Hematopoietic multipotent progenitor cell treated with erythropoietin and hydrocortisone succinate and interleukin-3 and kit ligand, for 6 days (in vitro differentiated cells): ENCODE data around the gene FARP1.

Experiments
- DNase-seq: peaks from one replicate; pipeline ENCODE4 v3.0.0-alpha.2; 2015

FARP1 gene

GRCh38 chr13:98142380-98143156 is at the start of gene FARP1:
Gene FARP1 (plus strand): TSS chr13:98143094. CDS start chr13:98213243, 70,149 bp downstream.
- DNase-seq, result peak; percentile 43

DNA sequence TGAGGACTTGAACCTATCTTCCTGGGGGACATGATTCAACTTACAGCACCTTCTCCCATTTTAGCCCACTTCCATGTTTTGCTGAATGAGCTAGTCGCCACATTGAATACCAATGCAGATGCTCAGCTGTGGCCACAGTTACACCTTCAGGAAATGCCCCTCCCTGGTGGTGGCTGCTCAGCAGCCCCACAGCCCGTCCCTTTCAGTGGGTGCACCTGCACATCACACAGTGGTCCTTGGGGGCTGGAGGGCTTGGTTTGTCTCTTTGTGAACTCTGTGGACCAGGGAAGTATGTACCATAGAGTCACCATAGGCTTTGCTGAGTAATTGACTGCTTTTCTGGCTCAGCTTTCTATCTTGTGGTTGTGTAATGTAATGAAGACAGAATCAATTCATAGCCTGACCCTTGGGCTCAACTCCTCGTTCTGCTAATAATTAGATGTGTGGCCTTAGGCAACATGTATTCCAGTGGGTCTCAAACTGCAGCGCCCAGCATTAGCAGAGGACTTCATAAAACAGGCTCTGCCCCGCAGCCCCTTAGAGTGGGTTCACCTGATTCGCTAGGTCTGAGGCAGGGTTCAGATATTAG is 48.1 kb upstream of the FARP1 start:
- no peak for DNase-seq

- DNase-seq, result no peak
These were observed 46.8 kb upstream of the FARP1 start for GRCh38 chr13:98096059-98096458.

DNA sequence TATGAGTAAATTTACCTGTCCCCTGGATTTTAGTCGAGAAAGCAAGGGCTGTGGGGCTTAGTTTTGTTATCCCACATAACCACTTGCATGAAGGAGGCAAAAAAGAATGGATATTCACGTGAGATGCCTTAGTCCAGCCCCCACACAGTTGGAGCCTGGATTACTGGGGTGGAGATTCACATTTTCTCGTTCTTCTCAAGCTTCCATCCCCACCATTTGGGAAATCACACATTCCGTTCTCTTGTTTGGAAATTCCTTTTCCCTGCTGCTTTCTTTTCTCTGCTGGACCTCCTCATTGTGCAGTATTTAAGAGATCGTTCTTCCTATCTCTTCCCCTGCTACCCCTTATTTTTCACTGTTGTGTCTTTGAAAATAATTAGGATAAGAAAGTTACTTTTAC is 45.1 kb upstream of the FARP1 start:
- DNase-seq, result no peak

DNA sequence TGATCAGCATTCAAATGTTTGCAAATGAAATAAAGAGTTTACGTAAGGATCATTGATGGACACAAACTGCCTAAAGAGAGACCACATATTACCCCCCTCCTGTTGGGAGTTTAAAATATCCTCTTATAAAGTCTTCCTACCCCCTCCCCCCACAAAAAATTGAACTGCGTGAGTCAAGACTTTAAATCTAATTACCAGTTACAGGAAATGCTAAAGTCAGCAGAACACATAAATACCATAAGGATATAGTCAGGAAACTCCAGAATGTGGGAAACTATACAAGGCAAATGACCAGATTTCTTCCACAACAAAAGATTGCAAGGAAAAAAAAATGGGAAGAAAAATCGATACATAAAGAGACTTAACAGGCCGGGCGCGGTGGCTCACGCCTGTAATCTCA is 44.4 kb upstream of the FARP1 start:
- no peak for DNase-seq

DNA sequence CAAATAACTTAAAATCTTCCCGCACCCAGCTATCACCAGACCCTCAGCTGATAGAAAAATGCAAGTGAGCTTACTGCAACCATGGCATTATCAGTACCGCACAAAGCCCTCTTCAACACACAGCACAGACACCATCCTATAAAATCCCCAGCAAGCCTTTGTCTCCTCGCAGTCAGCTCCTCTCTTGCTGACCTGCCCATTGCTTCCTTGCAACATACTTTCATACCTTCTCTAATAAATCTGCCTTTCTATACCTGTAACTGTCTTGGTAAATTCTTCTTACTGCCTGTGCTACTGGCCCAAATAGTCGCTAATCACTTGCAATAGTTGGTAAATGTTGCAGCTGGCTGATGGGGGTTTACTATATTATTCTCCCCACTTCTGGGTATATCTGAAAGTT is 43.3 kb upstream of the FARP1 start:
- DNase-seq, result no peak

DNA sequence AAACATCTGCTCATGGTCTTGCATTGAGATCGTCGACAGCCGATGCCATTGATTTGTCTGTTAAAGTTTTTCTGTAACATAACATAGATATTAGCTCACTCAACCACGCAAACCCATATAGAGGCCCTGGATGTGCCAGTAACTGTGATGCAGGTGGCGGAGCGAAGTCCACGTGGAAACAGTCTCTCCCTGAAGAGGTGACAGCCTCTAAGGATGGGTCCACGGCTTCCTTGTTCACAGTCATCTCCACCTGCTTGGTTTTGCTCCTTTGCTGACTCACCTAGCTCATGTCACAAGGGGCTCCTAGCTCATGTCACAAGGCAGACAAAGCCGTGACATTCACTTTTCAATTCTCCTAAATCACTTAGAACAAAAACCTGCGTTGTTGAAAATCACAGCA is 42.4 kb upstream of the FARP1 start:
- DNase-seq, result no peak

GRCh38 chr13:98103531-98103930 is 39.4 kb upstream of the FARP1 start:
- DNase-seq, result no peak

- DNase-seq, result no peak
These were observed 38.7 kb upstream of the FARP1 start for GRCh38 chr13:98103942-98104880.

DNA sequence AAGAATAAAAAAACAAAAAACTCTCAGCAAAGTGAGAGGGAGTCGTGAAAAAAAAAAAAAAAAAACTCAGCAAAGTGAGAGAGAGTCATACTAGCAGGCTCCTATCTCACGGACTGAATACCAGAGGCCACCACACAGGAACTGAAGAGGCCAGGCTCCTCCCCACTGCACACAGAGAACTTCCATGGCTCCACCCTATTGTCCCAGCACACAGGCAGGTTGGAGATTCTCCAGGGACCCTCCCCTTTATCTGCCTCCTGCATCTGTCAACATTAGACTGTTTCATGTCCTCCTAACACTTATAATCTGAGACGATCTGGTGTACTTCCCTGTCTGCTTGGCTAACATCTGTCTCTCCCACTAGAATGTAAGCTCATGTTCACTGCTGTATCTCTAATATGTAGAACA is 37.0 kb upstream of the FARP1 start:
- peak; percentile 89 for DNase-seq

- DNase-seq, result no peak
These were observed 34.6 kb upstream of the FARP1 start for GRCh38 chr13:98108341-98108740.

DNA sequence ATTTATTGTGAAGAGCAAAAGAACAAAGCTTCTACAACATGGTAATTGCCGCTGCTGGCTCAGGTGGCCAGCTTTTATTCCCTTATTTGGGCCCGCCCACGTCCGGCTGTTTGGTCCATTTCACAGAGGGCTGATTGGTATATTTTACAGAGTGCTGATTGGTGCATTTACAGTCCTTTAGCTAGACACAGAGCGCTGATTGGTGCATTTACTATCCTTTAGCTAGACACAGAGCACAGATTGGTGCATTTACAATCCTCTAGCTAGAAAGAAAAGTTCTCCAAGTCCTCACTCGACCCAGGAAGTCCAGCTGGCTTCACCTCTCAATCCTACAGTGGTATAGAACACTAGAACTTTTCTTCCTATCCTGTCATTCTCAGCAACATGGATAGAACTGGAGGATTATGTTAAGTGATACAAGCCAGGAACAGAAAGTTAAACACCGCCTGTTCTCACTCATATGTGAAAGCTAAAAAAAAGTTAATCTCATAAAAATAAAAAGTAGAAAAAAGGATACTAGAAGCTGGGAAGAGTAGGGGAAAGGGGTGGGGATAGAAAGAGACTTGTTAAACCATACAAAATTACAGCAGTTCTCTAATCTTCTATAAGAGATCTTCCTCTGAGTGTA is 33.6 kb upstream of the FARP1 start:
- no peak for DNase-seq

DNA sequence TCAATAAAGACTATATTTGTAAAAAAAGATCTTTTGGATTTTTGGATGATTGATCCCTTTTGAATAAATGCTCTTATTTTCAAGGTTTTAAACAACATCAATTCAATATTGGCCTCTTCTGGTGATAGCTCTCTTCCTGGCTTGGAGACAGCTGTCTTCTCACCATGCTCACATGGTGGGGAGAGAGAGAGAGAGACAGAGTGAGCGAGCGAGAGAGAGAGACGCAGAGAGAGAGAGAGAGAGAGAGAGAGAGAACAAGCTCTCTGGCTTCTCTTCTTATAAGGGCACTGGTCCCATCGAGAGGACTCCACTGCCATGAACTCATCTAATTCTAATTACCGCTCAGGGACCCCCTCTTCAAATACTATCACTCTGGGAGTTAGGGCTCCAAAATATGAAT is 32.1 kb upstream of the FARP1 start:
- no peak for DNase-seq

DNA sequence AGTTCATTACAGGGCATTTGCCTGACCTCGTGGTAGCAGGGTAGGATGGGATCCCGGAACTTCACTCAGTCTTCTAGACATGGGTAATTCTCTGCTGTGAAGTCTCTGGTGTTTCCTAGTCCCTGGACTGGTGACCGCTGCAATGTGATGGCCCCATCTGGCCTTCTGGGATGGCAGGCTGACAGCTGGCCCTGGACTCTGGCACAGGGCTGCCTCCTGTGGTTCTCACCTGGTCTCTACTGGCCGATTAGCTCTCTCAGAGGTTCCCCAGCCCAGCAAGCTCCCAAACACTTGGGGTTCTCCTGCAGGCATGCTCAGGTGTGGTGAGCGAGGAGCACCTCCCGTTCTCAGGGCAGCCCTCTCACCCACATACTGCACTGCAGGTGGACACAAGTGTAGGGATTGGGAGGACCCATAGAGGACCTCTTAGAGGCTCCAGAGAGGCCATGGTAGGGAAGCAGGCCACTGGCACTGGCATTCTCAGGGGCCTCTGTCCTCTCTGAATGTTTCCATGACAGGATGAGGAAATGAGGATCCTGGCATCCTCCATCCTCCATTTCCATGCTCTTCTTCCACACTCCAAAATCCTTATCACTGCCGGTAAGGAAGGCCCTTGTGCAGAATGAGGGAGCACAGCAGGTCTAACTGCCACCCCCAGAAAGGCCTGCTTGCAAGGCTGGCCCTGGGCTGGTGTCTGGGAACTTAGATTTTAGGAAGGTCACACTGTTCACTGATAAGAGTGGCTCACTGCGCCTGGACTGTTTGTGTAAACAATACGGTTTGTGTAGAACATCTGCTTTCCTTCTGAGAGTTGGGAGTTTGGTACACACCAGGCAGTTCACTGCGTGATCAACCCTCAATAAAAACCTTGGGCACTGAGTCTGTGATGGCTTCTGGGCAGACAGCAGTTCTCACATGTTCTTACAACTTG is 31.5 kb upstream of the FARP1 start:
- DNase-seq, result no peak

GRCh38 chr13:98112456-98112855 is 30.4 kb upstream of the FARP1 start:
- no peak for DNase-seq

- DNase-seq, result no peak
These were observed 24.0 kb upstream of the FARP1 start for GRCh38 chr13:98118865-98119264.

DNA sequence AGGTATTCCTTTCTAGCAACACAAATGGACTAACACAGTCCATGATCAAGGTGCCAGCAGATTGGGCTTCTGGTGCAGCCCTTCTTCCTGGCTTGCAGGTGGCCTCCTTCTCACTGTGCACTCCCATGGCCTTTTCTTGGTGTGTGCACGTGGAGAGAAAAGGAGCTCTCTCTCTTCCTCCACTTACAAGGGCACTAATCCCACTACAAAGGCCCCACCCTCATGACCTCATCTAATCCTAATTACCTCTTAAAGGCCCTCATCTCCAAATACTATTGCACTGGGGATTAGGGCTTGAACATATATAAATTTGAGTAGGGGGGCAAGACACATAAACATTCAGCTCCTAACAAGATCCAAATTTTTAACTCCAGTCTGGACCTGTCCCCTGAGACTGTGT is 19.7 kb upstream of the FARP1 start:
- no peak for DNase-seq

GRCh38 chr13:98129059-98129746 is 13.7 kb upstream of the FARP1 start:
- DNase-seq, result no peak

DNA sequence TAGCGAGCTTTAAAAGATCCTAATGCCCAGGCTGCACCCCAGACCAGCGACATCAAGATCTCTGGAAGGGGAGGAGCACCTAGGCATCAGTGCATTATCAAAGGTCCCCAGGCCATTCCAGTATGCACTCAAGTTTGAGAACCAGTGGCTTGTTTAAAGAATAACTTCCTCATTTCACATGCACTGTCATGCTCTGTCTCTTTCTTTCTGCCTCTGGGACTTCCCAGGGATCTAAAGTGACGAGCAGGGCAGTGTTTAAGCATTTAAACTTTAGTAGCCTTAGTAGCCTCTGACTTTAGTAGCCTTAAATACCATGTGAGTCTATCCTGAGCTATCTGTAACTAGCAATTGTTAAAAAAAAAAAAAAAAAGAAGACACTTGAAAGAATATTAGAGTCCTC is 8.9 kb upstream of the FARP1 start:
- DNase-seq, result peak; percentile 55

DNA sequence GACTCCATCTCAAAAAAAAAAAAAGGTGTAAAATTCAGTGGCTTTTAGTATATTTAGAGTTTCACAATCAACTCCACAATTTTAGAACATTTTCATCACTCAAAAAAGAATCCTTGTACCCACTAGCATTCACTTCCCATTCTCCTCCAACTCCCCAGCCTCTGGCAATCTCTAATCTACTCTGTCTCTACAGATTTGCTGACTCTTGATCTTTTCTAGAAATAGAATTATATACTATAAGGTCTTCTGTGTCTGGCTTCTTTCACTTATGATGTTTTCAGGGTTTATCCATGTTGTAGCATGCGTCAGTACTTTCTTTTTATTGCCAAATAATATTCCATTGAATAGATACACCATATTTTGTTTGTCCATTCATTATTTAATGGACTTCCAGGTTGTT is 8.0 kb upstream of the FARP1 start:
- DNase-seq, result no peak

- DNase-seq, result no peak
These were observed 1.8 kb upstream of the FARP1 start for GRCh38 chr13:98141091-98141490.
